ENCODE data around the gene PDE9A. TPM values are rescaled to one million over a fixed set of nuclear protein-coding genes. Genes with fewer than 3 reads are reported as not detected.

Gene PDE9A
- total and polyA plus RNA-seq, 2 of the 4 experiments (the other 2 are of a cell fraction): 0.89 to 0.90 TPM

DNA sequence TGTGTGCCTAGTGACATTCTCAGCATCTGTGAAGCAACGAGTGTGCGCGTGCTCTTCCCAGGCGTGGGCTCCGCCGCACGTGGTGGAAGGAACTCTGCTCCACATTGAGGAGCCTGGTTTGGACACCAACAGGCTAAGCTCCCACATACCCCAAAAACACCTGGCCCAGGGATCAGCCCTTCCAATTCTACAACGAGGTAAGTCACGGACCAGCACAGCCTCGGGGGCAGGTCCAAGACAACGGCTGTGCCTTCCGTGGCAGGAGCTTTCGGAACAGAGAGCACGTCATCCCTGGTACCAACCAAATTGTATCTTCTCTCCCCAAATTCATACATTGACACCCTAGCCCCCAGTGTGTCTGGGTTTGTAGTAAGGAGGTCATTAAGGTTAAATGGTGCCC lies 27.2 kb upstream of the PDE9A start:
- no peak overlapping the region for H3K23ac ChIP-seq (ENCODE audit: low read depth, low read length)
- H4K5ac ChIP-seq (ENCODE audit: low read depth, low read length): no peak overlapping the region
- H3K9me1 ChIP-seq (ENCODE audit: insufficient read depth, low read length): no peaks in the 10 kb centered on the region
- no peak overlapping the region for H3K4me3 ChIP-seq (ENCODE audit: insufficient read depth, low read depth, low read length)
- H2BK120ac ChIP-seq (ENCODE audit: low read depth, low read length): no peak overlapping the region
- no peaks in the 10 kb centered on the region for H4K20me1 ChIP-seq (ENCODE audit: insufficient read depth, low read length)
- H3K14ac ChIP-seq (replicated peaks; ENCODE audit: low read depth, low read length): no peak overlapping the region
- H2BK15ac ChIP-seq (ENCODE audit: low read depth, low read length): no peak overlapping the region
- H2AK9ac ChIP-seq (replicated peaks; ENCODE audit: low read depth, low read length, poor library complexity): no peak overlapping the region
- H3K4me1 ChIP-seq (ENCODE audit: control insufficient read depth, insufficient read depth, low read length): no peaks in the 10 kb centered on the region
- BruUV-seq (replicated peaks): no TSS peak
- POLR2A ChIA-PET (ENCODE audit: unreplicated experiment): no interaction called here
- no peak overlapping the region for H3K18ac ChIP-seq (ENCODE audit: low read depth, low read length)
- H2AK5ac ChIP-seq (ENCODE audit: low read depth, low read length): no peak overlapping the region
- ATAC-seq (ENCODE audit: low read depth) (no peak), DNase-seq (no peak)
- no peak overlapping the region for H2BK20ac ChIP-seq (ENCODE audit: low read depth, low read length)
- no peak overlapping the region for H4K8ac ChIP-seq (ENCODE audit: low read depth in 2 of 2, low read length in 2 of 2)
- H3K36me3 ChIP-seq (ENCODE audit: control insufficient read depth, insufficient read depth, low read length): no peaks in the 10 kb centered on the region
- H4K91ac ChIP-seq (ENCODE audit: insufficient read depth, low read depth, low read length): no peak overlapping the region
- CTCF ChIA-PET: no interaction called here
- no peak for TF ChIP-seq FOS (IDR thresholded peaks at IDR 0.05; ENCODE audit: low read depth, low read length)
- TF ChIP-seq BHLHE40 (IDR thresholded peaks at IDR 0.05; ENCODE audit: low read depth, low read length): no peak
- TF ChIP-seq RAD21 (IDR thresholded peaks at IDR 0.05; ENCODE audit: low read length): no peak
- TF ChIP-seq, protein P1, sequence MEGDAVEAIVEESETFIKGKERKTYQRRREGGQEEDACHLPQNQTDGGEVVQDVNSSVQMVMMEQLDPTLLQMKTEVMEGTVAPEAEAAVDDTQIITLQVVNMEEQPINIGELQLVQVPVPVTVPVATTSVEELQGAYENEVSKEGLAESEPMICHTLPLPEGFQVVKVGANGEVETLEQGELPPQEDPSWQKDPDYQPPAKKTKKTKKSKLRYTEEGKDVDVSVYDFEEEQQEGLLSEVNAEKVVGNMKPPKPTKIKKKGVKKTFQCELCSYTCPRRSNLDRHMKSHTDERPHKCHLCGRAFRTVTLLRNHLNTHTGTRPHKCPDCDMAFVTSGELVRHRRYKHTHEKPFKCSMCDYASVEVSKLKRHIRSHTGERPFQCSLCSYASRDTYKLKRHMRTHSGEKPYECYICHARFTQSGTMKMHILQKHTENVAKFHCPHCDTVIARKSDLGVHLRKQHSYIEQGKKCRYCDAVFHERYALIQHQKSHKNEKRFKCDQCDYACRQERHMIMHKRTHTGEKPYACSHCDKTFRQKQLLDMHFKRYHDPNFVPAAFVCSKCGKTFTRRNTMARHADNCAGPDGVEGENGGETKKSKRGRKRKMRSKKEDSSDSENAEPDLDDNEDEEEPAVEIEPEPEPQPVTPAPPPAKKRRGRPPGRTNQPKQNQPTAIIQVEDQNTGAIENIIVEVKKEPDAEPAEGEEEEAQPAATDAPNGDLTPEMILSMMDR (conservative IDR thresholded peaks at IDR 0.05; ENCODE audit: low read depth, low read length): no peak
- TF ChIP-seq MXI1 (IDR thresholded peaks at IDR 0.05; ENCODE audit: borderline replicate concordance, low read depth, low read length): no peak
- TF ChIP-seq SMC3 (IDR thresholded peaks at IDR 0.05; ENCODE audit: low read depth, low read length): no peak
- TF ChIP-seq NFE2L2 (IDR thresholded peaks at IDR 0.05; ENCODE audit: low read depth, low read length): no peak
- TF ChIP-seq, protein P2, sequence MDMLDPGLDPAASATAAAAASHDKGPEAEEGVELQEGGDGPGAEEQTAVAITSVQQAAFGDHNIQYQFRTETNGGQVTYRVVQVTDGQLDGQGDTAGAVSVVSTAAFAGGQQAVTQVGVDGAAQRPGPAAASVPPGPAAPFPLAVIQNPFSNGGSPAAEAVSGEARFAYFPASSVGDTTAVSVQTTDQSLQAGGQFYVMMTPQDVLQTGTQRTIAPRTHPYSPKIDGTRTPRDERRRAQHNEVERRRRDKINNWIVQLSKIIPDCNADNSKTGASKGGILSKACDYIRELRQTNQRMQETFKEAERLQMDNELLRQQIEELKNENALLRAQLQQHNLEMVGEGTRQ (IDR thresholded peaks at IDR 0.05; ENCODE audit: low read depth, low read length): no peak
- no peak overlapping the region for H3K4ac ChIP-seq (ENCODE audit: low read depth, low read length)
- peaks cover 51% of the 10 kb centered on the region for H3K27me3 ChIP-seq (ENCODE audit: control insufficient read depth, insufficient read depth, low read length)
- H3K4me2 ChIP-seq (ENCODE audit: low read depth, low read length): no peak overlapping the region
- H2AFZ ChIP-seq (replicated peaks; ENCODE audit: low read length, poor library complexity): no peak overlapping the region
- no peak overlapping the region for H3K9ac ChIP-seq (ENCODE audit: low read depth, low read length)
- dilution Hi-C loops (cut with HindIII; ENCODE audit: low sequenced_read_pairs, unreplicated experiment) (no loop called here), in situ Hi-C loops (cut with MboI; ENCODE audit: low sequenced_read_pairs) (no loop called here), intact Hi-C loops (cut with micrococcal nuclease) (no loop called here)
- no peak overlapping the region for H3K27ac ChIP-seq (ENCODE audit: insufficient read depth, low read length)
- H2BK5ac ChIP-seq (ENCODE audit: low read depth, low read length, poor library complexity, severe bottlenecking): no peak overlapping the region
- 96% methylated on average over 4 of the region's 14 CpGs; no CpG with 5 or more reads in 1 of the 2 experiments for WGBS, 2 experiments (ENCODE audit: extremely low coverage in 2 of 2, insufficient read length in 1 of 2)
- H3K56ac ChIP-seq (ENCODE audit: extremely low read depth, insufficient read depth, low read length): no peak overlapping the region
- no peaks in the 10 kb centered on the region for H3K9me3 ChIP-seq (ENCODE audit: control insufficient read depth, insufficient read depth, low read length)
- H3K79me1 ChIP-seq (ENCODE audit: low read depth in 1 of 2, low read length in 2 of 2): no peaks in the 10 kb centered on the region
